Suprapubic skin (tissue), 3 donors: ENCODE measurements around the gene ANKRD28.

Source experiments
- CTCF ChIP-seq, 2 donors: fragments of 200-600 bp in 1 of 2; fragments of 450-650 bp in 1 of 2; sonication (generic) in 1 of 2; IDR thresholded peaks; one replicate each; pipeline ENCODE4 v1.5.1; 2016 to 2019; ENCODE audit warnings: antibody characterized with exemption in 2 of 2, mild to moderate bottlenecking in 1 of 2, moderate library complexity in 1 of 2
- POLR2A ChIP-seq, 2 donors: fragments of 450-650 bp; IDR thresholded peaks; one replicate each; pipeline ENCODE4 v1.6.1; 2017; ENCODE audit warnings: antibody characterized with exemption in 2 of 2, mild to moderate bottlenecking in 2 of 2, moderate library complexity in 2 of 2

- TF ChIP-seq CTCF (IDR thresholded peaks at IDR 0.05) = no peak
- TF ChIP-seq POLR2A (IDR thresholded peaks at IDR 0.05) = no peak
Observed at GRCh38 chr3:15645246-15645645, 152.5 kb downstream of the ANKRD28 start.
